Hepatocyte (in vitro differentiated cells): ENCODE results near the gene TKT. TPM values are rescaled to one million over a fixed set of nuclear protein-coding genes. Genes with fewer than 3 reads are reported as not detected.

Experiments
- DNase-seq: peaks from one replicate; pipeline ENCODE4 v3.0.0-alpha.2; 2016; ENCODE audit warnings: low spot score
- H2AFZ ChIP-seq: fragments of 200-600 bp; sonication (generic); 2 replicates; pipeline ENCODE4 v1.6.0; 2016; ENCODE audit warnings: antibody characterized with exemption, mild to moderate bottlenecking
- H3K27ac ChIP-seq: fragments of 200-600 bp; sonication (generic); 2 replicates; pipeline ENCODE4 v1.5.1; 2016; ENCODE audit warnings: mild to moderate bottlenecking
- H3K27me3 ChIP-seq: fragments of 200-600 bp; sonication (generic); 2 replicates; pipeline ENCODE4 v1.6.1; 2016
- H3K36me3 ChIP-seq: fragments of 200-600 bp; sonication (generic); replicated peaks from 2 replicates; pipeline ENCODE4 v1.5.1; 2016; ENCODE audit warnings: low read depth; ENCODE audit not compliant: insufficient read depth
- H3K4me1 ChIP-seq: fragments of 200-600 bp; sonication (generic); 2 replicates; pipeline ENCODE4 v1.5.1; 2016; ENCODE audit warnings: mild to moderate bottlenecking, moderate library complexity; ENCODE audit not compliant: insufficient read depth
- H3K4me2 ChIP-seq: fragments of 200-600 bp; sonication (generic); 2 replicates; pipeline ENCODE4 v1.6.0; 2016
- H3K4me3 ChIP-seq: fragments of 200-600 bp; sonication (generic); 2 replicates; pipeline ENCODE4 v1.5.1; 2016; ENCODE audit warnings: mild to moderate bottlenecking
- H3K79me2 ChIP-seq: fragments of 200-600 bp; sonication (generic); 2 replicates; pipeline ENCODE4 v1.6.0; 2017; ENCODE audit warnings: mild to moderate bottlenecking
- H3K9me2 ChIP-seq: fragments of 200-600 bp; sonication (generic); replicated peaks from 2 replicates; pipeline ENCODE4 v1.6.0; 2017; ENCODE audit warnings: mild to moderate bottlenecking; ENCODE audit not compliant: insufficient read depth
- H3K9me3 ChIP-seq: fragments of 200-600 bp; sonication (generic); 2 replicates; pipeline ENCODE4 v1.5.1; 2016; ENCODE audit warnings: low read depth, mild to moderate bottlenecking
- H4K20me1 ChIP-seq: fragments of 200-600 bp; sonication (generic); 2 replicates; pipeline ENCODE4 v1.6.0; 2016; ENCODE audit warnings: mild to moderate bottlenecking; ENCODE audit not compliant: insufficient read depth, poor library complexity, severe bottlenecking
- CTCF ChIP-seq: fragments of 200-600 bp; sonication (generic); IDR thresholded peaks from 2 replicates; pipeline ENCODE4 v1.5.1; 2016; ENCODE audit warnings: antibody characterized with exemption, mild to moderate bottlenecking; ENCODE audit not compliant: poor library complexity
- EZH2 ChIP-seq: fragments of 200-600 bp; sonication (generic); IDR thresholded peaks from 2 replicates; pipeline ENCODE4 v1.6.1; 2016; ENCODE audit warnings: antibody characterized with exemption, mild to moderate bottlenecking, borderline replicate concordance
- EZH2phosphoT487 ChIP-seq: fragments of 200-600 bp; sonication (generic); IDR thresholded peaks from one replicate; pipeline ENCODE4 v1.6.1; 2018; ENCODE audit warnings: antibody characterized with exemption, mild to moderate bottlenecking, low read depth, moderate library complexity; ENCODE audit not compliant: unreplicated experiment, severe bottlenecking
- WGBS: methylation state at CpG from one replicate; pipeline ENCODE4 v1.1.6; 2016; ENCODE audit warnings: low lambda C conversion rate; ENCODE audit errors: missing lambda C conversion rate; 5-methylcytosine and 5-hydroxymethylcytosine counted together
- polyA plus RNA-seq: library from polyadenylated mRNA; unstranded; fragments of >200 nt; fragmentation: Nextera tagmentation; extraction: Ambion mirVana; gene quantifications from 2 replicates; pipeline ENCODE4 v1.2.1, GENCODE V29; 2016
- total RNA-seq: library from RNA; depleted of rRNA; stranded (reverse); fragments of >200 nt; gene quantifications from 2 replicates; pipeline ENCODE4 v1.2.3, GENCODE V29; 2014

TKT gene
- 222 and 265 TPM in 2 replicates for total RNA-seq
- polyA plus RNA-seq = 136 and 149 TPM in 2 replicates

- peak within 1 kb of the TSS; percentile 78 for H2AFZ ChIP-seq
- peak within 1 kb of the TSS; percentile 92 for H3K4me3 ChIP-seq
- H3K36me3 ChIP-seq = no peaks in the 10 kb centered on the region
- no peaks in the 10 kb centered on the region for H3K27me3 ChIP-seq
- H3K27ac ChIP-seq = peak within 1 kb of the TSS; percentile 92
- WGBS = 30% methylated on average over 30 of the region's 66 CpGs
- H3K4me1 ChIP-seq = peaks cover 21% of the 10 kb centered on the region
- H4K20me1 ChIP-seq = peaks cover 34% of the 10 kb centered on the region
- H3K9me2 ChIP-seq = no peaks in the 10 kb centered on the region
- TF ChIP-seq EZH2phosphoT487 = no peak
- TF ChIP-seq EZH2 = no peak
- DNase-seq = peak; percentile 96
- H3K4me2 ChIP-seq = peak within 1 kb of the TSS; percentile 99
- peaks cover 43% of the 10 kb centered on the region for H3K79me2 ChIP-seq
- H3K9me3 ChIP-seq = no peaks in the 10 kb centered on the region
Measured at GRCh38 chr3:53255775-53256703, at the start of gene TKT. Gene TKT (minus strand): TSS chr3:53256022. CDS start chr3:53255942, 80 bp downstream.

GRCh38 chr3:53303957-53304356, 48.1 kb upstream of the TKT start:
- Histone ChIP-seq H3K9me2 (no peaks in the 10 kb centered on the region), H3K27ac (no peak overlapping the region), H3K9me3 (no peaks in the 10 kb centered on the region), H3K36me3 (no peaks in the 10 kb centered on the region), H3K27me3 (no peaks in the 10 kb centered on the region), H4K20me1 (no peaks in the 10 kb centered on the region), H3K79me2 (no peaks in the 10 kb centered on the region), H3K4me2 (no peak overlapping the region), H3K4me1 (no peaks in the 10 kb centered on the region), H2AFZ (no peak overlapping the region), H3K4me3 (no peak overlapping the region)
- WGBS = 82% methylated on average over 3 of the region's 3 CpGs
- TF ChIP-seq CTCF (no peak), EZH2 (no peak), EZH2phosphoT487 (no peak)
- no peak for DNase-seq

GRCh38 chr3:53303549-53303948, 47.7 kb upstream of the TKT start:
- Histone ChIP-seq H3K36me3 (no peaks in the 10 kb centered on the region), H3K79me2 (no peaks in the 10 kb centered on the region), H3K27ac (no peak overlapping the region), H3K9me2 (no peaks in the 10 kb centered on the region), H2AFZ (no peak overlapping the region), H3K4me2 (no peak overlapping the region), H3K9me3 (no peaks in the 10 kb centered on the region), H3K4me3 (no peak overlapping the region), H3K27me3 (no peaks in the 10 kb centered on the region), H3K4me1 (no peaks in the 10 kb centered on the region), H4K20me1 (no peaks in the 10 kb centered on the region)
- TF ChIP-seq CTCF (no peak), EZH2 (no peak), EZH2phosphoT487 (no peak)
- WGBS = 89% methylated on average over 3 of the region's 3 CpGs
- no peak for DNase-seq

GRCh38 chr3:53300826-53301225, 45.0 kb upstream of the TKT start:
- no peaks in the 10 kb centered on the region for H3K4me1 ChIP-seq
- no peaks in the 10 kb centered on the region for H3K79me2 ChIP-seq
- TF ChIP-seq EZH2 (no peak), EZH2phosphoT487 (no peak), CTCF (no peak)
- H3K27ac ChIP-seq = no peak overlapping the region
- no peaks in the 10 kb centered on the region for H4K20me1 ChIP-seq
- H3K36me3 ChIP-seq = no peaks in the 10 kb centered on the region
- no peaks in the 10 kb centered on the region for H3K27me3 ChIP-seq
- no peaks in the 10 kb centered on the region for H3K9me2 ChIP-seq
- no peak overlapping the region for H3K4me2 ChIP-seq
- 91% methylated on average over 3 of the region's 3 CpGs for WGBS
- no peak for DNase-seq
- H3K9me3 ChIP-seq = no peaks in the 10 kb centered on the region
- no peak overlapping the region for H2AFZ ChIP-seq
- H3K4me3 ChIP-seq = no peak overlapping the region
